ENCODE results near the gene TMEM117.

DNA sequence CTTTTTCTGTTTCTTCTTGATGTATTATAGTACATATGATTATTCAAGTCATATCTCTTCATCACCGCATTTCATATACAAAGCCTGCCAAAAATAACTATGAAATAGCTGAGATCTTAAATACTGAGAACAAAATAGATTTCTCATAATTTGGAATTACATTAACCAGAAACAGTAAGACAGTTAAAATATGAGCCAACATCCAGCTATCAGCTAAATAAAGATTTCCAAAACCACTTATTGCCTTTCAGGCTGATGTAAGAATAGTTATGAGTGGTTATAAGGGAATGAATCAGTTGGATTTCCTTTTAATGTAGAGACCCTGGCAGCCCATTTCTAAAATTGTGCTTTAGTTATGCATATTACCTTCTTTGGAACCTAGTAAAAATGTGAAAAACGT, 47.4 kb downstream of the TMEM117 start:
- TF ChIP-seq, protein P1, sequence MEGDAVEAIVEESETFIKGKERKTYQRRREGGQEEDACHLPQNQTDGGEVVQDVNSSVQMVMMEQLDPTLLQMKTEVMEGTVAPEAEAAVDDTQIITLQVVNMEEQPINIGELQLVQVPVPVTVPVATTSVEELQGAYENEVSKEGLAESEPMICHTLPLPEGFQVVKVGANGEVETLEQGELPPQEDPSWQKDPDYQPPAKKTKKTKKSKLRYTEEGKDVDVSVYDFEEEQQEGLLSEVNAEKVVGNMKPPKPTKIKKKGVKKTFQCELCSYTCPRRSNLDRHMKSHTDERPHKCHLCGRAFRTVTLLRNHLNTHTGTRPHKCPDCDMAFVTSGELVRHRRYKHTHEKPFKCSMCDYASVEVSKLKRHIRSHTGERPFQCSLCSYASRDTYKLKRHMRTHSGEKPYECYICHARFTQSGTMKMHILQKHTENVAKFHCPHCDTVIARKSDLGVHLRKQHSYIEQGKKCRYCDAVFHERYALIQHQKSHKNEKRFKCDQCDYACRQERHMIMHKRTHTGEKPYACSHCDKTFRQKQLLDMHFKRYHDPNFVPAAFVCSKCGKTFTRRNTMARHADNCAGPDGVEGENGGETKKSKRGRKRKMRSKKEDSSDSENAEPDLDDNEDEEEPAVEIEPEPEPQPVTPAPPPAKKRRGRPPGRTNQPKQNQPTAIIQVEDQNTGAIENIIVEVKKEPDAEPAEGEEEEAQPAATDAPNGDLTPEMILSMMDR (IDR thresholded peaks at IDR 0.05; ENCODE audit: extremely low read depth in 1 of 2, insufficient read depth in 1 of 2, low read depth in 1 of 2, low read length in 2 of 2) = no peak
- TF ChIP-seq POLR2A (IDR thresholded peaks at IDR 0.05; ENCODE audit: low read depth, low read length) (no peak), POLR2AphosphoS5 (IDR thresholded peaks at IDR 0.05; ENCODE audit: insufficient read depth, low read depth, low read length) (no peak), JUN (IDR thresholded peaks at IDR 0.05; ENCODE audit: borderline replicate concordance, insufficient read depth, insufficient read length, low read depth) (no peak), EZH2 (IDR thresholded peaks at IDR 0.05; ENCODE audit: borderline replicate concordance, low read depth, low read length, severe bottlenecking) (no peak), FOS (IDR thresholded peaks at IDR 0.05; ENCODE audit: borderline replicate concordance, insufficient read depth, low read length) (no peak)
- TF ChIP-seq, protein P2, sequence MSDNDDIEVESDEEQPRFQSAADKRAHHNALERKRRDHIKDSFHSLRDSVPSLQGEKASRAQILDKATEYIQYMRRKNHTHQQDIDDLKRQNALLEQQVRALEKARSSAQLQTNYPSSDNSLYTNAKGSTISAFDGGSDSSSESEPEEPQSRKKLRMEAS (IDR thresholded peaks at IDR 0.05; ENCODE audit: insufficient read depth, insufficient read length) = no peak

All from endothelial cell of umbilical vein (primary cell).